ENCODE measurements around the gene ATP6V1C2.

Gene ATP6V1C2

GRCh38 chr2:10720947-10721395 is 459 bp upstream of the ATP6V1C2 start:
- ChIA-PET CTCF (no interaction called here), POLR2A (no interaction called here)
- TF ChIP-seq FOXA1 (IDR thresholded peaks at IDR 0.05) (no peak), HDGF (IDR thresholded peaks at IDR 0.05; ENCODE audit: borderline replicate concordance) (no peak), LEF1 (IDR thresholded peaks at IDR 0.05; ENCODE audit: borderline replicate concordance) (no peak), FOXK2 (IDR thresholded peaks at IDR 0.05) (no peak), FOXM1 (IDR thresholded peaks at IDR 0.05; ENCODE audit: borderline replicate concordance) (no peak), ZNF384 (IDR thresholded peaks at IDR 0.05) (no peak), BHLHE40 (IDR thresholded peaks at IDR 0.05; ENCODE audit: borderline replicate concordance) (no peak), PKNOX1 (IDR thresholded peaks at IDR 0.05) (no peak), CTBP1 (IDR thresholded peaks at IDR 0.05; ENCODE audit: borderline replicate concordance) (no peak), SUZ12 (IDR thresholded peaks at IDR 0.05) (no peak), NFRKB (IDR thresholded peaks at IDR 0.05) (no peak), SP1 (IDR thresholded peaks at IDR 0.05) (no peak), TARDBP (IDR thresholded peaks at IDR 0.05) (no peak), ELF4 (IDR thresholded peaks at IDR 0.05) (no peak)
- no peak for DNase-seq (ENCODE audit: extremely low spot score)

GRCh38 chr2:10722252-10722825 is 909 bp downstream of the ATP6V1C2 start:
- ChIA-PET CTCF (no interaction called here), POLR2A (interaction anchor here (0.5 kb wide), 1 partner anchor 78 kb away, joined by 3 read pairs; no protein-coding TSS in a partner anchor)
- DNase-seq (ENCODE audit: extremely low spot score) = no peak
- TF ChIP-seq FOXK2 (IDR thresholded peaks at IDR 0.05) (no peak), ELF4 (IDR thresholded peaks at IDR 0.05) (no peak), LEF1 (IDR thresholded peaks at IDR 0.05; ENCODE audit: borderline replicate concordance) (no peak), ARNT (IDR thresholded peaks at IDR 0.05) (no peak), SUZ12 (IDR thresholded peaks at IDR 0.05) (no peak)

GRCh38 chr2:10732924-10733565 is 11.6 kb downstream of the ATP6V1C2 start:
- DNase-seq (ENCODE audit: extremely low spot score) = no peak
- CTCF ChIA-PET = no interaction called here
- no peak for TF ChIP-seq SP1 (IDR thresholded peaks at IDR 0.05)
- TF ChIP-seq CTBP1 (IDR thresholded peaks at IDR 0.05; ENCODE audit: borderline replicate concordance) = peak; percentile 40; the same call in 1 of the 2 replicates
- no peak for TF ChIP-seq FOXM1 (IDR thresholded peaks at IDR 0.05; ENCODE audit: borderline replicate concordance)
- no peak for TF ChIP-seq FOXK2 (IDR thresholded peaks at IDR 0.05)
- no peak for TF ChIP-seq NFRKB (IDR thresholded peaks at IDR 0.05)
- no peak for TF ChIP-seq FOXA1 (IDR thresholded peaks at IDR 0.05)
- TF ChIP-seq TARDBP (IDR thresholded peaks at IDR 0.05) = no peak
- TF ChIP-seq SUZ12 (IDR thresholded peaks at IDR 0.05) = no peak
- no peak for TF ChIP-seq HDGF (IDR thresholded peaks at IDR 0.05; ENCODE audit: borderline replicate concordance)
- TF ChIP-seq BHLHE40 (IDR thresholded peaks at IDR 0.05; ENCODE audit: borderline replicate concordance) = no peak
- no peak for TF ChIP-seq ARNT (IDR thresholded peaks at IDR 0.05)
- peak; percentile 19; the same call in 1 of the 2 replicates for TF ChIP-seq ZNF384 (IDR thresholded peaks at IDR 0.05)
- no peak for TF ChIP-seq ELF4 (IDR thresholded peaks at IDR 0.05)
- TF ChIP-seq LEF1 (IDR thresholded peaks at IDR 0.05; ENCODE audit: borderline replicate concordance) = no peak
- peak; percentile 14; the same call in 1 of the 2 replicates for TF ChIP-seq L3MBTL2 (conservative IDR thresholded peaks at IDR 0.05)
- TF ChIP-seq PKNOX1 (IDR thresholded peaks at IDR 0.05) = no peak
- POLR2A ChIA-PET = no interaction called here

GRCh38 chr2:10733566-10733925 is 12.1 kb downstream of the ATP6V1C2 start:
- no peak for DNase-seq (ENCODE audit: extremely low spot score)
- TF ChIP-seq PKNOX1 (IDR thresholded peaks at IDR 0.05) (peak; percentile 80), ZNF384 (IDR thresholded peaks at IDR 0.05) (0 out of 2 replicates have a peak, but pooled peaks have one; percentile 41), SP1 (IDR thresholded peaks at IDR 0.05) (no peak)
- POLR2A ChIA-PET = no interaction called here
- CTCF ChIA-PET = no interaction called here

GRCh38 chr2:10733980-10734379 is 12.6 kb downstream of the ATP6V1C2 start:
- no peak for DNase-seq (ENCODE audit: extremely low spot score)
- ChIA-PET CTCF (no interaction called here), POLR2A (no interaction called here)
- no peak for TF ChIP-seq ARNT (IDR thresholded peaks at IDR 0.05)
- no peak for TF ChIP-seq NFRKB (IDR thresholded peaks at IDR 0.05)
- no peak for TF ChIP-seq TARDBP (IDR thresholded peaks at IDR 0.05)
- no peak for TF ChIP-seq BHLHE40 (IDR thresholded peaks at IDR 0.05; ENCODE audit: borderline replicate concordance)
- no peak for TF ChIP-seq ELF4 (IDR thresholded peaks at IDR 0.05)
- TF ChIP-seq SP1 (IDR thresholded peaks at IDR 0.05) = no peak
- no peak for TF ChIP-seq HDGF (IDR thresholded peaks at IDR 0.05; ENCODE audit: borderline replicate concordance)
- TF ChIP-seq FOXM1 (IDR thresholded peaks at IDR 0.05; ENCODE audit: borderline replicate concordance) = no peak
- TF ChIP-seq FOXK2 (IDR thresholded peaks at IDR 0.05) = no peak
- TF ChIP-seq CTBP1 (IDR thresholded peaks at IDR 0.05; ENCODE audit: borderline replicate concordance) = no peak
- no peak for TF ChIP-seq FOXA1 (IDR thresholded peaks at IDR 0.05)
- no peak for TF ChIP-seq LEF1 (IDR thresholded peaks at IDR 0.05; ENCODE audit: borderline replicate concordance)
- TF ChIP-seq L3MBTL2 (conservative IDR thresholded peaks at IDR 0.05) = no peak
- no peak for TF ChIP-seq SUZ12 (IDR thresholded peaks at IDR 0.05)
- no peak for TF ChIP-seq PKNOX1 (IDR thresholded peaks at IDR 0.05)
